Hepatic stellate cell (primary cell): Measurements from ENCODE around the gene ARHGEF4.

Experiments used
- DNase-seq: peaks from one replicate; pipeline ENCODE4 v3.0.0; 2011; ENCODE audit warnings: low spot score

The ARHGEF4 gene

DNA sequence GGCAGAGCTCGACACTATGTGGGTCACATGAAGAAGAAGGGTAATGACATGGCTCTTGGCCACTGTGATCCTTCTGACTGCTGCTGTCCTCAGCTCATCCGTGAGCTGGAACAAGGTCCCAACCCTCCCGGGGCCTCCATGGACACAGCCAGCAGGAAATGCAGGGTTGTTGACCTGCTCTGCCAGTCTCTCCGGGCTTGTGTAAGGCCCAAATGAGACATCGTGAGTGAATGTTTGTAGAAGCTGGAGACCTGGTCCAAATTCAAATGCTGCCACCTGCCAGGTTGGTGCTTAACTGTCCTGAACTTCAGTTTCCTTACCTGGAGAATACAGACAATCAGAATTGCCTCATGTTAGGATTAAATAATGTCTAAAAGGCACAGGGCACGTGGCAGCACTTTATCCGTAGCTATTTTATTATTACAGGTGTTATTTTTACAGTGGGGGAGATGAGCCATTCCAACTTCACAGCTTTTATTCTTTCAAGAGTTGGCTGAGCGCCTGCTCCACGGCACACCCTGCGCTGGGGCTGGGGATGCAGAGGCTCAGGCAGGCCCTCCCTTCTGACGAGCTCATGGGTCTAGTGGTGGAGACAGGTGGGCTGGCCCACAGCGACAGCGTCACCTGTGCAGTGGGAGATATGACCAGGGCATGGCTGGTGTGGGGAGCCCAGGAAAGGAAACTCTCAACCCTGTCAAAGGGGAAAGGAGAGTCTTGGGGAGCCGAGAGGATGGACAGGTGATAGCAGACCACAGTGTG is 15.1 kb downstream of the ARHGEF4 start:
- no peak for DNase-seq

GRCh38 chr2:130852521-130853115 is 15.9 kb downstream of the ARHGEF4 start:
- no peak for DNase-seq

DNA sequence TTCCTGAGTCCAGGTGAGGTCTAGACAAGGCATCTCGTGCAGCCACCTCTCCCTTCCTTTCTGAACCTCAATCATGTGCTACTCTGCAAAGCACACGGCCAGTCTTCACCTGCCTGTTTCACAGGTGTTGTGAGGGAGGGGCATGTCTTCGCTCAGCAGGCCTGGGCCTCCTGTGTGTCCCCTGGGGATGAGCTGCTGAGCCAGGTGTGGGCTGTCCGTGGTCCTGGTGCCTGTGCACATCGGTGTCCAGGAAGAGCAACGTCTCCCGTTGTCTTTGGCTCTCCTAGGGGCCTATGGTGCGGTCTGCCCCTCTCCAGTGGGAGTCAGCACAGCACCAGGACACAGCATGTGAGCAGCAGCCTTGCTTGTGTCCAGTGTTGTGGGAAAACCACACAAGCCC is 16.7 kb downstream of the ARHGEF4 start:
- no peak for DNase-seq

DNA sequence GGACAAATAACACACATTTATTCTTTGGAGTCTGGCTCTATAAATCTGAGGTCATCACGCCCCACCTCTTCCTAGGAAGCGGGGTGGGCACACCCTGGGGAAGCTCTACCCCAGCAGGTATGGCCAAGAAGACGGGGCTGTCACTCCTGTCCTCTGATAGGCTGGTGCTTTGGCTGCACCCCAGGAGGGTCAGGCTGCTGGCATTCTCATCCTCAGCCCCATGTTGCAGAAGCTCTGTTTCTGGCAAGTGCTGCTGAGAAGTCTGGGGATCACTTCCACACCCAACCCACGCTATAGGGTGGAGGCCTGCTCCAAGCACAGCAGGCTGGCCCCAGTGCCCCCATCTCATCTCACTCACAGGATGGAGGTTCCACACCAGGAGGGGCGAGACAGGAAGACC is 17.6 kb downstream of the ARHGEF4 start:
- no peak for DNase-seq

DNA sequence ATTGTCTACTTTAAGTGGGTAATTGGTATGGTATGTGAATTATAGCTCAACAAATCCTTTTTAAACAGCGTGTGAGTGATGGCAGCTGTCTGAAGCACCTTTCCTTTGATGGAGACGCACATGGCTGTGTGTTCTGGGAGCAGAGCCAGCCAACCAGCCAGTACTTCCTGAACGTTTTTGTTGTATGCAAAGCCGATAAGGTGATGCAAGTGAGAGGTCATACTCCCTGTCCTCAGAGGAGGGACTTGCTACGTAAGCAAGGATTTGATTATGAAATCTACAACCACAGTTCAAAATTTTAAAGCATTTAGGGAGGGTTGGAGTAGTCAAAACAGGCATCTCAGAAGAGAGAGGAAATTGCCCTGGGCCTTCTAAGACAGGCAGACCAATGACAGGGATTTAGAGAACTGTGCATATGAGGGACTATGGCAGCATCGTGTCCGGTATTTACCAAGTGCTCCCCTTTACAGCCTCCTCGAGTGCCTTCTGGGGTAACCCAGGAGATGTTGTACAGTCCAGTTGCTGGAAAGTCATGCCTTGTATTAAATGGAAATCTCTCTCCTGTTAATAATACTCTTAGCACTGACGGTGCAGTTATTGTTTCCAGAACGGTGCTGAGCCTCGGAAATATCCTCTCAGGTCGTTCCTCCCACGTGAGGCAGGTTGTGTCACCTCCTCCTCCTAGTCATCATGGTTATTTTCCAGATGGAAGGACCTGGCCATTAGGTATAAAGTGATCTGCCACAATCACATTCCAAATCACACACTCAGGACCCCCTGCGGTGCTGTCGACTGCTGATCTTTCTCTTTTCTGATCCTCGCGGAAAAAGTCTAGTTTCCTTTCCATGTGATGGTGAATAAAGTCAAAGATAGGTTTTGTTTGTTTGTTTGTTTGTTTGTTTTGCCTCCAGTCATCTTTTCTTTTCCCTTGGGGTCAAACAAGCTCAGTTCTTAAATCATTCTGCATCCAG is 28.4 kb downstream of the ARHGEF4 start:
- DNase-seq, result no peak

DNA sequence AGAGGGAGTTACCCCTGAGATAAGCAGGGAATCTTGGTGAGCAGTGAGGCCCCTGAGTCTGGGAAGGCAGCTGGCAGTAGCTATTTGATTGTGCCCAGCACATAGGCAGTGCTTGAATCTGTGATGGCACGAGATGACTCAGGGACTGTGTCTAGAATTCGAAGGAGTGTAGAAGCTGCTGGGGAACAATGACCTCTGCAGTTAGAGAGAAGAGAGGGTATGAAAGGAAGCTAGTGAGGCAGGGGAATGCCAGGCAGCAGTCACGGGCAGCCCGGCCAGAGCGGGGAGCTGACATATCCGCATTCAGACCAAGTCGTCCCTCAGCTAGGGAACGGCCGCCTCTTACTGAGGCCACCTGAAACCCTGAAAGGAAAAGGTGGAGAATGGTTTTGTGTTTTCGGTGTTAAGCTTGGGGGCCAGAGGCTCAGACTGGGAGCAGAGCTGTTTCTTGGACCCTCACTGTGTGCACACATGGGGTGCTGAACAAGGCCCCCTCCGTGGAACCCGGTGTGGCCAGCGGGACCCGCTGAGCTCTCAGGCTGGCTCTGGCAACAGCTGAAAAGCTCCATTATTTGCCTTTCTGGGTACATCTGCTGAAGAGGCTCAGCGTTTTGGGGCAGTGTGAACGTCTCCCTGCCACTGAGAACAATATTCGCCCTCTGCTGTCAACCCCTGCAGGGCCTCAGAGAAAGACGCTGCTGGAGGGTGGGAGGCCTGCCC is 32.9 kb downstream of the ARHGEF4 start:
- DNase-seq, result no peak

DNA sequence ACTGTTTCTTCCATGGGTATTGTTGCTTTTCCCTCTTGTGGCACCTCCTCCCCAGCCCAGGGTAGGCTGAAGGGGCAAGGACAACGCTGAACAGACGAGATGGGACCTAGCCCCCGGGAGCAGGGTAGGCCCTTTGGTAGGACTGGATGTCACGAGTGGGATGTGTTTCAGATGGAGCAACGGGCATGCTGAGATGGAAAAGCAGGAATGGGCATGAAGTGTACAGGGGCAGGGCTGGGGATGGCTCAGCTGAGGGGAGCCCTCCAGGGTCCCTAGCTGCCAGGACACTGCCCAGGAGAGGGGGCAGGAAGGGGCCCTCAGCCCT is 33.4 kb downstream of the ARHGEF4 start:
- no peak for DNase-seq

GRCh38 chr2:130870779-130871178 is 34.1 kb downstream of the ARHGEF4 start:
- no peak for DNase-seq

DNA sequence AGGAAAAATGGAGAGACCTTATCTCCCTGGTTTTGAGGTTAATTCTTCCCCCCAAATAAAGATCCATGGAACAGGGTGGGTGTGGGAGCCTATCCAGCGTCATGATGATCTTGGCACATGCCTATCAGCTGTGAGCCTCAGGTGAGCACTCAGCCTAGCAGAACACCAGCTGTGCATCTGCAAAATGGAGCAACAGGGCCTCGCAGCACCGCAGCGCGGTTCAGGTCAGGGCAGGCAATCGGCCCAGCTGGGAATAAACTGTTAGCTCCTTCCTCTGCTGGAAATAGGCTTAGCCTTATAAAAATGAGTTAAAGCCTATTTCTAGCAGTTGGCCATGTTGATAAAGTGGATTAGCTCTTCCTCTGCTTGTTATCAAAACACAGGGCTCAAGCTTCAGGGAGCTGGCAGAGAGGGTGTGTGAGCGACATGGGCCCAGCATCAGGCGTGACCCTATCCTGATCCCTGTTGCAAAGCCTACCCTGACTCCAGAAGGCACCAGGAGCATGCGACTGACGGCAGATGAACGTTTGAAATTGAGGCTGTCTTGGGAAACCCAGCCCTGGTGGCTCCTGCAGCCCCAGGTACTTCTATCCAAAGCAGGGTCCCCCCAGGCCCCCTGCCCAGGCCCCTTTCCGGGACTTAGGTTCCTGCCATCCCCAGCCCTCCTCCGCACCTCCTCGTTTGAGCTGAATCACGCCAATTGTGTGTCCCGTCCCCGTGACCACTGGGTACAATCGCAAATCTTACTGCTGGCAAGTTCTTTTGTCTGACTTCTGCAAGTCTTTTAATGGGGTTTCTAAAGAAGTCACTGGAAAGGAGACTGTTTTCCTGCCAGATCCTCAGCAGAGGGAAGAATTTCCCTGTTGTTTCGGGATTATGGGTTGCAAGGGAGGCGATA is 35.4 kb downstream of the ARHGEF4 start:
- DNase-seq, result no peak

GRCh38 chr2:130872741-130873125 is 36.0 kb downstream of the ARHGEF4 start:
- DNase-seq, result no peak

GRCh38 chr2:130873700-130874346 is 37.1 kb downstream of the ARHGEF4 start:
- peak; percentile 77 for DNase-seq

DNA sequence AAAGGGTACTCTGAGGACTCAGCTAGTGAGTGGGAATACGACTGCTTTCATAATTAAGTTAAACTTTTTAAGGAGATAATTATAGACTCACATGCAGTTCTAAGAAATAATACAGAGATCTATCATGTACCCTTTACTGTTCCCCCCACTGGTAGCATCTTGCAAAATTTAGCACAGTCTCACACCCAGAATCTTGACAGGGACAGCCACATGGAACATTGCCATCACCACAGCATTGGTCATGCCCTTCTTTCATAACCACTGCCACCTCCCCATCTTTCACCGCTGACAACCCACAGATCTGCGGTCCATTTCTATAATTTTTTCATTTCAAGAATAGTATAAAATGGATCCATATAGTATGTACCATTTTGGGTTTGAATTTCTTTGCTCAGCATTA is 37.8 kb downstream of the ARHGEF4 start:
- no peak for DNase-seq

DNA sequence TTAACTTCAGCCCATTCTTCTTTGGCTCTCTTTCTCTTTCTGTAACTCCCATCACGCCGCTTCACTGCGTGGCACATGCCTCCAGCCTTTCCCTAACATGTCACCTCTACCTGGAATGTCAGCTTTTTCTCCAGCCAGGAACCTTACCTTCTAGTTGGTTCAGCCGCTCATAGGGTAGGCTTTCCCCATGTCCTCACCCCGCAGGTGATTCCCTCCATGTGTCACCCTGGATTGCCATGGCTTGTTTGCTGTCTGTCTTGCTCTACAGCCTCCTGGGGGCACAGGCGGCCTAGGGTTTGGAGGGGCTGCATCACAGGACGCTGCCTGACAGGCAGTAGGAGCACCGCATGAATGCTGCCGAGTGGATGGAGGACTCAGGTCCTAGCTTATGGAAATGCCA is 39.2 kb downstream of the ARHGEF4 start:
- no peak for DNase-seq

GRCh38 chr2:130877258-130877657 is 40.5 kb downstream of the ARHGEF4 start:
- DNase-seq, result no peak

GRCh38 chr2:130878316-130878715 is 41.6 kb downstream of the ARHGEF4 start:
- DNase-seq, result no peak

DNA sequence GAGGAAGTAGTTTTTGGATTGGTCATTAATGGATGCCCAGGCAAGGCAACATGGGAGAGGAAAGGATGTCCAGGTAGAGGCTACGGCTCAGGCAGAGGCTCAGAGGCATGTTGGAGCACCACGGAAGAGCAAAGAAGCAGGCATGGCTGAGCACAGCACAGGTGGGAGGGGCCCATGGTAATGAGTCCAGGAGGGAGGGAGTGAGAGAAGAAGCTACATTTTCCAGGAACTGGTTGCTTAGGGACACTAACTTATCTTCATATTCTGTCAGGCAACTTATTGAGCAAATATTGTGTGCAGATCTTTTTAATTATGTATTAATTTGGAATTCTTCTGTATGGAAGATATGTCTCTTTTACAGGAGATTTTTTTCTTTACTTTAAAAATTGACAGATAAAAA is 42.2 kb downstream of the ARHGEF4 start:
- DNase-seq, result no peak

- no peak for DNase-seq
Observed at GRCh38 chr2:130882111-130882690, 45.5 kb downstream of the ARHGEF4 start.

DNA sequence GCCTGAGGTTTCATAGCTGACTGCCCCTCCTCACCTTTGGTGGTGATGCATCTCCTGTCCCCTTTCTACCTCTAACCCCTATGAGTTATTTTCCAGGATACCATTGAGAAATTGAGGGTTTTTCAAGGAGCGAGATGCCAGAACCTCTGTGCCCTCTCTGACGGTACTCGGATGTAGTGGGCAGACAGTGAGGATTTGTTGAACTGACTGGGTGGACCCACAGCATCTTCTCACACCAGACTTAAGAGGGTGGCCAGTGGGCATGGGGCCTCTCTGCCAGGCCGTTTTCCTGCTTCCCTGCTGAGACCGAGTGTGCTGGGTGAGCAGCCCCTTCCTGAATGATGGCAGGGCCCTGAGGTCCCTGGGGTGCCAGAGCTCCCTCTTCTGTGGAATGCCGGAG is 46.3 kb downstream of the ARHGEF4 start:
- DNase-seq, result no peak

GRCh38 chr2:130883496-130883895 is 46.8 kb downstream of the ARHGEF4 start:
- no peak for DNase-seq

GRCh38 chr2:130884013-130884412 is 47.3 kb downstream of the ARHGEF4 start:
- no peak for DNase-seq
